ENCODE data around the gene LRRC59. TPM values are rescaled to one million over a fixed set of nuclear protein-coding genes. Genes with fewer than 3 reads are reported as not detected.
A peak's percentile ranks its signal among the peaks of the same experiment; 100 is the strongest.

The LRRC59 gene
- total RNA-seq, 2 experiments from 2014 or later, result 45.0 to 47.1 TPM

GRCh38 chr17:50392621-50393020 lies 4.7 kb downstream of the LRRC59 start:
- Mint-ChIP-seq H3K27me3 (no peaks in the 10 kb centered on the region), H3K9me3 (no peaks in the 10 kb centered on the region), H3K4me3 (no peak overlapping the region), H3K27ac (no peak overlapping the region), H3K4me1 (peaks cover 18% of the 10 kb centered on the region), H3K36me3 (peaks cover 24% of the 10 kb centered on the region)
- ATAC-seq (ENCODE audit: low read depth) (no peak), DNase-seq (no peak)
- POLR2A ChIA-PET, result interaction anchor here (0.5 kb wide), 1 partner anchor 106 kb away, joined by 3 read pairs; no protein-coding TSS in a partner anchor

DNA sequence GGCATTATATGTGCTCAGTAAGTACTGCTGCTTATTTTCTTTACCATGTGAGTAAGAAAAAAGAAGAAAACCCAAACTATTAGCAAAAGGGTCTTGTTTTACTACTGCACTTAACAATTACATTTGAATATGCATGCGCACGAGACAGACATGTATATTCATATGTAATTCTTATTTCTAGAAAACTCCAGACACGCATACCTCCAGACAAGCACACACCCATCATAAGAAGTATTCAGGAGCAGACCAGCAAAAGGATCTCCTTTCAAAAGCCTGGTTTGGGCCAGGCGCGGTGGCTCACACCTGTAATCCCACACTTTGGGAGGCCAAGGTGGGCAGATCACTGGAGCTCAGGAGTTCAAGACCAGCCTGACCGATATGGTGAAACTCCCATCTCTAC lies 7.8 kb downstream of the LRRC59 start:
- H3K36me3 Mint-ChIP-seq, result peaks cover 32% of the 10 kb centered on the region
- no peak for DNase-seq
- no peak overlapping the region for H3K27ac Mint-ChIP-seq
- peaks cover under 1% of the 10 kb centered on the region for H3K4me1 Mint-ChIP-seq
- no peaks in the 10 kb centered on the region for H3K27me3 Mint-ChIP-seq
- no peak overlapping the region for H3K4me3 Mint-ChIP-seq
- POLR2A ChIA-PET, result interaction anchor here (0.7 kb wide), 2 partner anchors 8 to 448 kb away, joined by 3 read pairs; no protein-coding TSS in a partner anchor
- ATAC-seq (ENCODE audit: low read depth), result no peak
- H3K9me3 Mint-ChIP-seq, result no peaks in the 10 kb centered on the region

GRCh38 chr17:50388728-50389127 lies 8.6 kb downstream of the LRRC59 start:
- Mint-ChIP-seq H3K27ac (no peak overlapping the region), H3K4me1 (no peaks in the 10 kb centered on the region), H3K9me3 (no peaks in the 10 kb centered on the region), H3K4me3 (no peak overlapping the region), H3K36me3 (peaks cover 28% of the 10 kb centered on the region), H3K27me3 (no peaks in the 10 kb centered on the region)
- DNase-seq (no peak), ATAC-seq (ENCODE audit: low read depth) (no peak)
- POLR2A ChIA-PET, result no interaction called here

DNA sequence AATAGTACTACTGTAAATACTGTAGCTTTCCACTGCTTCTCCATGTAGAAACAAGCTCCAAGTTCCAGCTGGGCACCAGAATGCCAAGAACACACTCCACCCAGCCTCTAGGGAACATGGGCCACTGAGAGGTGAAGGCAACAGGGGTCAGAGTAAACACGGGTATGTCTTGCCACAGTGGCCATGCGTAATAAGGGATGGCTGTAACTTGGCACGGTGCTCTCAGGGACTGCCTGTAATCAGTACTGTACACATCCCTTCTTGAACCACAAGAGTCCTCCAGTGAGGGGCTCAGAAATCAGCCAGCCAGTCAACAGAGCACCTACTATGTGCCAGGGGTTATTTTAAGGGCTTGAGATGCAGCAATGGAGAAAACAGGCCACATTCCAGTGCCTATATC lies 10.8 kb downstream of the LRRC59 start:
- H3K9me3 Mint-ChIP-seq, result no peaks in the 10 kb centered on the region
- ATAC-seq (ENCODE audit: low read depth), result no peak
- H3K27ac Mint-ChIP-seq, result no peak overlapping the region
- no peaks in the 10 kb centered on the region for H3K4me1 Mint-ChIP-seq
- POLR2A ChIA-PET, result interaction anchor here (1.1 kb wide), 1 partner anchor 39 kb away, joined by 3 read pairs; the partner anchor contains the start of gene ACSF2
- no peaks in the 10 kb centered on the region for H3K27me3 Mint-ChIP-seq
- no peak overlapping the region for H3K4me3 Mint-ChIP-seq
- peaks cover 26% of the 10 kb centered on the region for H3K36me3 Mint-ChIP-seq
- DNase-seq, result no peak

DNA sequence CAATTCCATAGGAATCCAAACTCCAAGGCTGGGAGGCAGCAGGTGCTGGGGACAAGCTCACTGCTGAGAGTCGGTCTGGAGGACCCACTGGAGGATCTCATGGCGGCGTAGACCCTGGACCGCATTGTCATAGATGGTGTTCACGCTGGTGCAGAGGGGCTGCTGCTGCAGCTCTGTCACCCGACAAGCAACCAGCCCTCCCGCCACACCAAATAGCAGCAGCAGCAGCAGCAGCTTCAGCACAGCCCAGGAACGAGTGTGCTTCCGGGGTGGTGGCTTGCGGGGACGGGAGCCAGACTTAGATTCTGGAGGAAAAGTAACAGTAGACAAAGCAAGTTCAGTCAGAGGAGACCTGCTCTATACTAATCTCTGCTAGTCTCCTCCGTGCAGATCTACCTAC lies 14.4 kb downstream of the LRRC59 start:
- no peak for ATAC-seq (ENCODE audit: low read depth)
- no peak for DNase-seq
- POLR2A ChIA-PET, result interaction anchor here (1.3 kb wide), 1 partner anchor 13 kb away, joined by 4 read pairs; no protein-coding TSS in a partner anchor
- no peaks in the 10 kb centered on the region for H3K4me1 Mint-ChIP-seq
- H3K27ac Mint-ChIP-seq, result no peak overlapping the region
- no peaks in the 10 kb centered on the region for H3K9me3 Mint-ChIP-seq
- no peak overlapping the region for H3K4me3 Mint-ChIP-seq
- H3K27me3 Mint-ChIP-seq, result no peaks in the 10 kb centered on the region
- H3K36me3 Mint-ChIP-seq, result peaks cover 16% of the 10 kb centered on the region

DNA sequence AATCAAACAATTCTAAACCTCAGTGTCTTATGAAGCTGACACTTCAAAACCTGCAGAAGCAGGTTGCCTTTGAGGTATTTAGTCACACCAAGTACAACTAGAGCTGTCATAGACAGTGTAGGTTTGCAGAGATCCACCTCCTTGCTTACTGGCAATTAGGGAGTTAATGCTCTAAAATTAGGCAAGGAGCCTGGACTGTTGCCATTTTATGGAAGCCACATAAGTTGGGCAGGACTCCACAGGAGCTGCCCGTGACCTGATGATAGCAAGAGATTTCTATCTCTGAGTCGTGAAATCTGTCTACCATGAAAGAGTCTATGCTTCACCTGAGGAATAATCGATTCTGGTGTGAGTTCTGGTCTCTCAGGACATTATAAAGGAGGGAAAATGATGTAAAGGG lies 15.4 kb downstream of the LRRC59 start:
- H3K27me3 Mint-ChIP-seq, result no peaks in the 10 kb centered on the region
- ATAC-seq (ENCODE audit: low read depth), result no peak
- peaks cover 13% of the 10 kb centered on the region for H3K36me3 Mint-ChIP-seq
- no peaks in the 10 kb centered on the region for H3K9me3 Mint-ChIP-seq
- no peak overlapping the region for H3K27ac Mint-ChIP-seq
- H3K4me1 Mint-ChIP-seq, result no peaks in the 10 kb centered on the region
- POLR2A ChIA-PET, result interaction anchor here (1.7 kb wide), 1 partner anchor 15 kb away, joined by 5 read pairs; the partner anchor contains the start of gene LRRC59
- no peak for DNase-seq
- no peak overlapping the region for H3K4me3 Mint-ChIP-seq

GRCh38 chr17:50381260-50381815 lies 16.0 kb downstream of the LRRC59 start:
- Mint-ChIP-seq H3K4me3 (no peak overlapping the region), H3K9me3 (no peaks in the 10 kb centered on the region), H3K4me1 (no peaks in the 10 kb centered on the region), H3K27ac (no peak overlapping the region), H3K36me3 (peaks cover 7% of the 10 kb centered on the region), H3K27me3 (no peaks in the 10 kb centered on the region)
- no peak for ATAC-seq (ENCODE audit: low read depth)
- POLR2A ChIA-PET, result interaction anchor here (0.5 to 1.7 kb wide), 4 partner anchors 8 to 20 kb away, joined by 3 to 5 read pairs (median 4); partner anchors contain the start of genes LRRC59 and MRPL27
- no peak for DNase-seq

- Mint-ChIP-seq H3K4me1 (no peaks in the 10 kb centered on the region), H3K27ac (no peak overlapping the region), H3K9me3 (no peaks in the 10 kb centered on the region), H3K4me3 (no peak overlapping the region), H3K36me3 (peaks cover 7% of the 10 kb centered on the region), H3K27me3 (no peaks in the 10 kb centered on the region)
- POLR2A ChIA-PET, result interaction anchor here (0.9 to 1.7 kb wide), 4 partner anchors 8 to 19 kb away, joined by 3 to 5 read pairs (median 4); partner anchors contain the start of genes LRRC59 and MRPL27
- no peak for ATAC-seq (ENCODE audit: low read depth)
- DNase-seq, result no peak
Observed at GRCh38 chr17:50380369-50381259, 16.7 kb downstream of the LRRC59 start.

DNA sequence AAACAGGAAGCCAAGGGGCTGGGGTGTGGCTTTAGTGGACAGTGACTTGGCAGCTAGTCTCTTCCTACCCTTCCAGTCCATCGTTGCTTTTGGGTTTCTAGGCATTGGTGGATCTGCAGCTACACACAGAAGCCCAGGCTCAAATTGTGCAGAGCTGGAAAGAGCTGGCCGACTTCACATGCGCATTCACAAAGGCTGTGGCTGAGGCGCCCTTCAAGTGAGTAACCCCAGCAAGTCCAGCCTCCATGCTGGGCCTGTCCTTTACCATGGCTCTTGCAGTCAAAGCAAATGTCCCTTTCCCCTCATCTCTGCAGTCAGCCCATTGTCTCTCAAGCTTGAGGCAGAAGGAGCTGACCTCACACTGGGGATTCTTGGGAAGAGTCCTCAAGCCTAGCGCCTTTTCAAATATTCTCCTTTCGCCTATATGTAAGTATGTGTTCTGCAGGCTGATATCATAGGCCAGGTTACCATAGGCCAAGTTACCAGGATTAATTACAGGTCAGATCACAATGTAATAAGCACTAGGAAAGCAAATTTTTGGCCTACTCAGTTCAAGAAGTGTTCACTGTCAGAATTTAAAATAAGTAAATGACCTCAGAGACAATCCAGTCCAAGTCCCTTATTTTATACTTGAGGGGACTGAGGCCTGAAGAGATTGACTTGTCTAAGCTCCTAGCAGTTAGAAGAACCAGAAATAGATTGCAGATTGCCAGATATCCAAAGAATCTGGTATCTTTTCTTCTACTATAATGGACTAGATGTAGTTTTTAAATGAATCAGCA lies 17.8 kb downstream of the LRRC59 start:
- DNase-seq, result no peak
- Mint-ChIP-seq H3K36me3 (peaks cover 3% of the 10 kb centered on the region), H3K27me3 (no peaks in the 10 kb centered on the region), H3K9me3 (no peaks in the 10 kb centered on the region), H3K4me3 (no peak overlapping the region), H3K27ac (peak overlapping the region; percentile 40), H3K4me1 (no peaks in the 10 kb centered on the region)
- ATAC-seq (ENCODE audit: low read depth), result no peak
- POLR2A ChIA-PET, result interaction anchor here (0.9 to 1.4 kb wide), 3 partner anchors 17 to 18 kb away, joined by 3 read pairs; partner anchors contain the start of gene LRRC59

- Mint-ChIP-seq H3K27ac (no peak overlapping the region), H3K9me3 (no peaks in the 10 kb centered on the region), H3K4me1 (peaks cover 15% of the 10 kb centered on the region), H3K36me3 (peaks cover 11% of the 10 kb centered on the region), H3K27me3 (no peaks in the 10 kb centered on the region), H3K4me3 (no peak overlapping the region)
- no peak for DNase-seq
- ATAC-seq (ENCODE audit: low read depth), result no peak
- POLR2A ChIA-PET, result interaction anchor here (0.8 to 4.4 kb wide), 3 partner anchors 21 to 103 kb away, joined by 3 to 39 read pairs (median 4); partner anchors contain the start of gene LRRC59
Observed at GRCh38 chr17:50375858-50376538, 21.3 kb downstream of the LRRC59 start.

- H3K27ac Mint-ChIP-seq, result peak overlapping the region; percentile 100
Observed at GRCh38 chr17:50373705-50374104, 23.6 kb downstream of the LRRC59 start.

More at GRCh38 chr17:50373705-50374104, 23.6 kb downstream of the LRRC59 start:
- peak overlapping the region; percentile 98 for H3K4me3 Mint-ChIP-seq
- ATAC-seq (ENCODE audit: low read depth), result no peak
- DNase-seq, result no peak
- POLR2A ChIA-PET, result interaction anchor here (1.0 to 4.7 kb wide), 6 partner anchors 8 to 52 kb away, joined by 3 to 39 read pairs (median 14); partner anchors contain the start of genes ACSF2, LRRC59 and XYLT2
- H3K4me1 Mint-ChIP-seq, result peaks cover 21% of the 10 kb centered on the region
- no peaks in the 10 kb centered on the region for H3K27me3 Mint-ChIP-seq
- H3K9me3 Mint-ChIP-seq, result no peaks in the 10 kb centered on the region
- peaks cover 11% of the 10 kb centered on the region for H3K36me3 Mint-ChIP-seq

Measured in activated naive CD8-positive, alpha-beta T cell treated with anti-CD3 and anti-CD28 coated beads, Interleukin-2, amount 10 ng/mL, durations not matched to agents 7 days and 5 days (primary cell).